MM.1S (cell line): ENCODE results near the gene ADAP1.

Experiments
- DNase-seq: peaks from one replicate; pipeline ENCODE4 v3.0.0-alpha.2; 2015
- H2AFZ ChIP-seq: fragments of 300-600 bp; sonication (generic); 2 replicates; pipeline ENCODE4 v1.6.0; 2016; ENCODE audit warnings: antibody characterized with exemption, low read length
- H3F3A ChIP-seq: fragments of 300-600 bp; sonication (generic); 2 replicates; pipeline ENCODE4 v1.6.1; 2016; ENCODE audit warnings: mild to moderate bottlenecking, antibody characterized with exemption, low read length, moderate library complexity, mixed read lengths; ENCODE audit not compliant: insufficient read depth
- H3K27ac ChIP-seq: fragments of 300-600 bp; sonication (generic); 2 replicates; pipeline ENCODE4 v1.5.1; 2016; ENCODE audit warnings: mild to moderate bottlenecking, low read length
- H3K27me3 ChIP-seq: fragments of 300-600 bp; sonication (generic); replicated peaks from 2 replicates; pipeline ENCODE4 v1.6.0; 2016; ENCODE audit warnings: low read length; ENCODE audit not compliant: insufficient read depth
- H3K36me3 ChIP-seq: fragments of 300-600 bp; sonication (generic); replicated peaks from 2 replicates; pipeline ENCODE4 v1.6.1; 2016; ENCODE audit warnings: mild to moderate bottlenecking, low read length, mixed read lengths; ENCODE audit not compliant: insufficient read depth
- H3K4me1 ChIP-seq: fragments of 300-600 bp; sonication (generic); 2 replicates; pipeline ENCODE4 v1.6.1; 2016; ENCODE audit warnings: low read length, mixed read lengths
- H3K4me2 ChIP-seq: fragments of 300-600 bp; sonication (generic); 2 replicates; pipeline ENCODE4 v1.6.0; 2016; ENCODE audit warnings: low read depth, low read length
- H3K4me3 ChIP-seq: fragments of 300-600 bp; sonication (generic); 2 replicates; pipeline ENCODE4 v1.5.1; 2016; ENCODE audit warnings: low read length, mixed read lengths
- H3K79me2 ChIP-seq: fragments of 300-600 bp; sonication (generic); 2 replicates; pipeline ENCODE4 v1.6.1; 2016; ENCODE audit warnings: mixed run types, low read length, mixed read lengths
- H3K9ac ChIP-seq: fragments of 300-600 bp; sonication (generic); 2 replicates; pipeline ENCODE4 v1.6.1; 2016; ENCODE audit warnings: low read length, mixed read lengths
- H3K9me2 ChIP-seq: fragments of 300-600 bp; sonication (generic); replicated peaks from 2 replicates; pipeline ENCODE4 v1.6.1; 2016; ENCODE audit warnings: mild to moderate bottlenecking, low read length, mixed read lengths; ENCODE audit not compliant: insufficient read depth
- H3K9me3 ChIP-seq: fragments of 300-600 bp; sonication (generic); replicated peaks from 2 replicates; pipeline ENCODE4 v1.6.1; 2016; ENCODE audit warnings: mild to moderate bottlenecking, low read length, mixed read lengths; ENCODE audit not compliant: insufficient read depth
- H4K20me1 ChIP-seq: fragments of 300-600 bp; sonication (generic); 2 replicates; pipeline ENCODE4 v1.6.1; 2016; ENCODE audit warnings: mild to moderate bottlenecking, low read length, moderate library complexity, mixed read lengths; ENCODE audit not compliant: insufficient read depth
- CTCF ChIP-seq: fragments of 300-600 bp; sonication (generic); IDR thresholded peaks from 2 replicates; pipeline ENCODE4 v1.5.1; 2016; ENCODE audit warnings: antibody characterized with exemption, low read length, mixed read lengths
- EZH2 ChIP-seq: fragments of 300-600 bp; sonication (generic); optimal IDR thresholded peaks from 2 replicates; pipeline ENCODE3; 2017; ENCODE audit warnings: low read depth, mild to moderate bottlenecking, antibody characterized with exemption, low read length, mixed read lengths
- EZH2phosphoT487 ChIP-seq: fragments of 300-600 bp; sonication (generic); IDR thresholded peaks from 2 replicates; pipeline ENCODE4 v1.6.1; 2018; ENCODE audit warnings: antibody characterized with exemption, low read length

The ADAP1 gene

GRCh38 chr7:880450-880849 lies 74.0 kb downstream of the ADAP1 start:
- H2AFZ ChIP-seq = no peak overlapping the region
- H3K79me2 ChIP-seq = peaks cover 87% of the 10 kb centered on the region
- no peak for TF ChIP-seq EZH2phosphoT487
- TF ChIP-seq CTCF = no peak
- TF ChIP-seq EZH2 = no peak
- no peaks in the 10 kb centered on the region for H3K9me3 ChIP-seq
- H3K27me3 ChIP-seq = no peaks in the 10 kb centered on the region
- H3K4me1 ChIP-seq = 0 out of 2 replicates have a peak, but pooled peaks cover 5% of the 10 kb centered on the region
- no peak overlapping the region for H3K27ac ChIP-seq
- no peaks in the 10 kb centered on the region for H3F3A ChIP-seq
- H4K20me1 ChIP-seq = no peaks in the 10 kb centered on the region
- H3K36me3 ChIP-seq = no peaks in the 10 kb centered on the region
- H3K9me2 ChIP-seq = no peaks in the 10 kb centered on the region
- no peak overlapping the region for H3K9ac ChIP-seq
- no peak overlapping the region for H3K4me3 ChIP-seq
- no peak overlapping the region for H3K4me2 ChIP-seq
- no peak for DNase-seq

DNA sequence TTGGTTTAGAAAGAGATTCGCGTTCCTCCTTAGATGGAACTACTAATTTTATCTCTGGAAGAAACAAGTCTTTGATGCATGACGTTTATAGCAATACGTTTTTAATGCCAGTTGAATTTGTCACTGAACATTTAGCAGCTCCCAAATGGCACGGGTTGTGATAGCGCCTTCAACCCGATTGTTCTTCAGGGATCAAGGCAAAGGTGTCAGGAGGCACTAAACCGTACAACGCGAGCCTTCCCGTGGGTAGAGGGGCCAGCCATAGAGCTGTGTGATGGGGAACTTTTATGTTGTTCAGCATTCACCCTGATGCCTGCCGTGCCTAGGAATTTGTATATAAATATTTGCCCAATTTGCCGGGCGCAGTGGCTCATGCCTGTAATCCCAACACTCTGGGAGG lies 74.8 kb downstream of the ADAP1 start:
- DNase-seq = no peak
- TF ChIP-seq EZH2 (no peak), CTCF (no peak), EZH2phosphoT487 (no peak)
- no peaks in the 10 kb centered on the region for H3K9me2 ChIP-seq
- H3K4me1 ChIP-seq = 0 out of 2 replicates have a peak, but pooled peaks cover 5% of the 10 kb centered on the region
- no peak overlapping the region for H3K4me2 ChIP-seq
- H3K9ac ChIP-seq = no peak overlapping the region
- no peaks in the 10 kb centered on the region for H3K36me3 ChIP-seq
- H3K27me3 ChIP-seq = no peaks in the 10 kb centered on the region
- no peak overlapping the region for H3K4me3 ChIP-seq
- H3K79me2 ChIP-seq = peaks cover 80% of the 10 kb centered on the region
- H3F3A ChIP-seq = no peaks in the 10 kb centered on the region
- H3K27ac ChIP-seq = no peak overlapping the region
- H4K20me1 ChIP-seq = no peaks in the 10 kb centered on the region
- no peak overlapping the region for H2AFZ ChIP-seq
- no peaks in the 10 kb centered on the region for H3K9me3 ChIP-seq

DNA sequence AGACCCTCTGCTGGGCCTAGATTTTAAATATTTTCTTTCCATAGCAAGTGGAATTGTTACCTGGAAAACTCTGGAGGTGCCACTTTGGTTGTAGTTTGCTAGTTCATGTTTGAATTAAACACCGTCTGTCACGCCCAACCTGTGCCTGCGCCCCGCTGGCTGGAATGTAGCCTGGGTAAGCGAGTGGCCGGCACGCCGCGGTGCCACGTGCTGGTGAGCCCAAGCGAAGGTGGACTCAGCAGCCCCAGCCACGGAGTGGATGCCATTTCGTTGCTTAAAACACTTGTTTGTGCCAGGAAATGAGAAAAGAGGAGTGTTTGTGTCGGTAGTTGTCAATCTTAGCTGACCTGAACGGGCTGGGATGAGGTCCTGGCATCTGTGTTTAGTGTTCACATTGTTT lies 75.4 kb downstream of the ADAP1 start:
- H3K79me2 ChIP-seq = peaks cover 73% of the 10 kb centered on the region
- no peak overlapping the region for H3K4me3 ChIP-seq
- TF ChIP-seq CTCF (no peak), EZH2phosphoT487 (no peak), EZH2 (no peak)
- H3K4me1 ChIP-seq = 0 out of 2 replicates have a peak, but pooled peaks cover 5% of the 10 kb centered on the region
- no peak overlapping the region for H3K9ac ChIP-seq
- H3K9me2 ChIP-seq = no peaks in the 10 kb centered on the region
- no peaks in the 10 kb centered on the region for H3K36me3 ChIP-seq
- H2AFZ ChIP-seq = no peak overlapping the region
- no peak overlapping the region for H3K4me2 ChIP-seq
- no peaks in the 10 kb centered on the region for H4K20me1 ChIP-seq
- DNase-seq = no peak
- no peak overlapping the region for H3K27ac ChIP-seq
- 0 out of 2 replicates have a peak, but pooled peaks cover 4% of the 10 kb centered on the region for H3F3A ChIP-seq
- H3K9me3 ChIP-seq = no peaks in the 10 kb centered on the region
- H3K27me3 ChIP-seq = no peaks in the 10 kb centered on the region
